GM15510 (cell line): ENCODE data around the gene CUL4B.

Source experiments
- POLR2A ChIP-seq: IDR thresholded peaks from 3 replicates; pipeline ENCODE4 v1.6.1; 2011; ENCODE audit warnings: borderline replicate concordance; ENCODE audit not compliant: insufficient read length; ENCODE audit errors: extremely low read depth

CUL4B gene

DNA sequence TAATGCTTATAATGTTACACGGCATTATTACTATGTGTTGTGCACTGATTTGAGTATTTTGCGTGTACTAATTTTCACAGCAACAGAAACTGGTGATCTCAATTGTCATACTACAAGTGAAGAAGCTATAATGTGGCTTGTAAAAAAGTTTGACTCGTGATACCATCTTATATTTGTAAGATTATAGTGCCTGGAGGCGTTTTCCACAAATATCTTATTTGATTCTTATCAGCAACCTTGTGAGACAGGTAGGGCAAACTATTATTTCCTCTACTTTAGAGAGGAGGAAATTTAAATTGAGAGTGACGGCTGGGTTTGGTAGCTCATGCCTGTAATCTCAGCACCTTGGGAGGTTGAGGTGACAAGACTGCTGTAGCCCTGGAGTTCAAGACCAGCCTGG, 4.5 kb downstream of the CUL4B start:
- no peak for TF ChIP-seq POLR2A

DNA sequence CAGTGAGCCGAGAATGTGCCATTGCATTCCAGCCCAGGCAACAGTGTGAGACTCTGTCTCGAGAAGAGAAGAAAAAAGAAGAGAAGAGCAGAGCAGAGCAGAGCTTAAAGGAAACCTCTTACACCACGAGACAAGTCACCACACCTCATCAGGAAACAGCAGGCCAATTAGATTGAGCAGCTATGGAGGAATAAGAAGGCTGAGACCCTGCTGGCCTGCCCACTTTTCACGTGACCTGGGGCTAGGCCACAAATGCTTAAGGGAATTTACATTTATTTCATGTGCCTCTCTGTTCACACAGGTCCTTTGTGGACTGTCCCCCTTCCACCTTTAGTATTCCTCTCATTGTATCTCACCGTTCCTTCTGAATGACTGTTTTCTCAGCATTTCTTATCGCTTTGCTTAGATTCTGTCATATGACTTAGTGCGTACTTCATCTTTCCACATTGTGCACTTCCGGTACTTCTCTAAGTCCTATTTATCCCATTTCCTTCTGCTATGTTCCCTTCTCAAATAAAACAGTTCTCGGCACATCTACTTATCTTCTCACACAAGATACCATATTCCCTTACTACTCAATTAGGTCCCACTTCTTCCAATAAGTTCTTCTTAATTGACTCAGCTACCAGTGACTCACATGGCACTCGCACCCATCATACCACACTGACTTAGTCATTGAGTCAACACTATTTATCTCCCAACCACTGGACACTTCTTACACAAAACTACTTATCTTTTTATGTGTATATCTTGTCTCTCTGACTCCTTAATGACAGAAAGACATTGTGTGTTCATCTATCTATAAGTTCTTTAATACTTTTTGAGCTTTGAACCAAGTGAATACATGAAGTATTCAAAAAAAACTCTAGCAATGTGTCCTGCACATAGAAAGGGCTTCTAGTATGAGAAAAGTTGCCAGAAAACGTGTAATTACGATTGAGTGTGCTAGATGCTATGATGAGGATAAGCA, 11.0 kb downstream of the CUL4B start:
- TF ChIP-seq POLR2A = no peak

DNA sequence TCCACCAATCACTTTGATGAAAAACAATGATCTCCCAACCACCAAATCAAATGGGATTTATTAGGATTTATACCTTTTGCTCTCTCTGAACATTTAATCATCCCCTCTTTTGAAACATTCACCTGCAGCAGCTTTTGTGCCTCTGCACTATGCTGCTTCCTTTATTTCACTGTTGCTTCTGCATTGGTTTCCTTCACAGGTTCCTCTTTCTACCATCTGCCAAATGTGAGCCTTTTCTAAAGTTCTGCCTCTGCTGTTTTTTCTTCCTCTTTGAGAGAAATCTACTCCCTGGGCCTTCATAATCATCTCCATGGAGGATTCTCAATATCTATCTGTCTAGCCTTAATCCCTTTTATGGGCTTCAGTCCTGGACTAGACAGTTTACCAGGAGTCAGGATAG, 24.7 kb downstream of the CUL4B start:
- no peak for TF ChIP-seq POLR2A

DNA sequence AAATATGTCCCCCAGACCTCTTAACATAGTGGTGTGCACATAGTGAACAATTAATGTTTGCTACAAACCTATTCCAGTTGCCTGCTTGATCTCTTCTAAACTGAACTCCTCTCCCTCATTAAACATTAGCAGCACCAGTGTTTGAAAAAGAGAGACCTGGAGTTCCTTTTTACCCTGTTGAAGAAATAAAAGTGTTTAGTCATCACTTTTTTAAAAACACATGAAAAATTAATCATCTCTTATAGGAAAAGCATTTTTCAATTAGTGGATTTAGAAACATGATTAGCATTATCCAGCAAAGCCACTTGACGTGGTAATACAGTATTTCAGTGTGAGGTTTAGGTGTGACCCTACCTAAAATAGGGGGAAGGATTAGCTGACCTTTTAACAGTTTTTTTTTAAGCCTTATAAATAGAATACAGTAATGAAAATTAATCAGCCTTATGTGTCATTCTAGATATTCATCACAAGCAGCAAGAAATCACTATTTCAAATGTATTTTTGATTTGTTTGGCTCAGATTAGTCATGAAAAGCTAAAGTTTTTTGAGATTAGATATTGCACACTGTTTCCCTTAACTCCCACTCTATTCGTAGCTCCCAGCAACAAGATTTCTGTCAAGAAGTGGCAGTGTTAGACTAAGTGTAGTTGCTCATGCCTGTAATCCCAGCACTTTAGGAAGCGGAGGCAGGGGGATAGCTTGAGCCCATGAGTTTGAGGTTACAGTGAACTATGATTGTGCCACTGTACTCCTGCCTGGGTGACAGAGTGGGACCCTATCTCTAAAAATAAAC, 26.2 kb downstream of the CUL4B start:
- no peak for TF ChIP-seq POLR2A

DNA sequence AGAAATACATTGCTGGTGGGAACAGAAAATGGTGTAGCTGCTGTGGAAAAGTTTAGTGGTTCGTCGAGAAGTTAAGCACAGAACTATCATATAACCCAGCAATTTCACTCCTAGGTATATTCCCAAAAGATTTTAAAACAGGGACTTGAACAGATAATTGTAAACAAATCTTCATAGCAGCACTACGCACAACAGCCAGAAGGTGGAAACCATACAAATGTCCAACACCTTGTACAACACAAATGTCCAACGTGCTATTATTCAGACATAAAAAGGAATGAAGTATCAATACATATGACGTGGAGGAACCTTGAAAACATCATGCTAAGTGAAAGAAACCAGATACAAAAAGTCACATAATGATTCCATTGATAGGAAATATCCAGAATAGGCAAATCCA, 37.9 kb downstream of the CUL4B start:
- TF ChIP-seq POLR2A = no peak

DNA sequence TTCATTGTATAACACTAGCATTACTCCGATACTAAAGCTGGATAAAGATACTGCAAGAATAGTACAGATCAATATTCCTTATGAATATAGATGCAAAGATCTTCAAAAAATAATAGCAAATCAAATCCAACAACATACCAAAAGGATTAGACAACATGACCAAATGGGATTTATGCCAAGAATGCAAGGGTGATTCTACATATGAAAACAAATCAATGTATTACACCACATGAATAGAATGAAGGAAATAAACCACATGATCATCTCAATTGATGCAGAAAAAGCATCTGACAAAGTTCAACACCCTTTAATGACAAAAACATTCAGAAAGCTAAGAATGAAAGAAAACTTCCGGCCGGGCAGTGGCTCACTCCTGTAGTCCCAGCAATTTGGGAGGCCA, 42.8 kb downstream of the CUL4B start:
- TF ChIP-seq POLR2A = no peak

DNA sequence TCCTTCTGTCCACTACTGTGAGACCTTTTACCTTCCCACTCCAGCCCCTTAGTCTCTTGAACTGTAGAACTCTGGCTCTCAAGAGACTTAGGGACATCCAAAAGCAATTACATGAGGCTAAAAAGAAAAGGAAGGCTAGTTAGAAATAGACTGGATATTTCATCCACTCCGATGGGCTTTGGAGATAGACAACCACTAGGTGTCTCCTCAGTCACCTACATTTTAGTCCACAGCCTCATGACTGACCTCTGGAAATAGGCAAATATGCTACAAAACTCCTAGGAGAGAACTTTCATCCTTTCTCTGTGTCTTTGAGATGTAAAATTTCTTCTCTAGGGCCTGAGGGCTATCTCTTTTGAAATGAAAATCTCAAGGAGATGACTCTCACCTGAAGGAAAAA, 46.5 kb downstream of the CUL4B start:
- TF ChIP-seq POLR2A = no peak

DNA sequence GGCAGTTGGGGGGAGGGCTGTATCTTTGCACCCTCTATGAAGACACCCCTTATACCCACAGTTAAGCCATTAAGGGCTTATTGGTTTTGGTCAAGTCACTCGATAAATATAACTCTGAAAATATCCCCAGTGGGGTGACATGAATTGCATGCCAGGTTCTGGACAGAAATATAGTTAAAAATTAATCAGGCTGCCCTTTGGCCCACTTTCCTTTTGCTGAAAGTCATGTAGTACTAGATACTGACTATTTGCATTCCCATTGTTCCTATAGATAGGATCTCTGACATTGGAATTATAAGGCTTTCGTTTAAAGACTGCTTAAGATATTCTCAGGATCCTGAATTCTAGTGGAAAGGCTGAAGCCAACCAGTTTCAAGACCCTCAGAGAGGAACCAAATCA, 48.1 kb downstream of the CUL4B start:
- no peak for TF ChIP-seq POLR2A

DNA sequence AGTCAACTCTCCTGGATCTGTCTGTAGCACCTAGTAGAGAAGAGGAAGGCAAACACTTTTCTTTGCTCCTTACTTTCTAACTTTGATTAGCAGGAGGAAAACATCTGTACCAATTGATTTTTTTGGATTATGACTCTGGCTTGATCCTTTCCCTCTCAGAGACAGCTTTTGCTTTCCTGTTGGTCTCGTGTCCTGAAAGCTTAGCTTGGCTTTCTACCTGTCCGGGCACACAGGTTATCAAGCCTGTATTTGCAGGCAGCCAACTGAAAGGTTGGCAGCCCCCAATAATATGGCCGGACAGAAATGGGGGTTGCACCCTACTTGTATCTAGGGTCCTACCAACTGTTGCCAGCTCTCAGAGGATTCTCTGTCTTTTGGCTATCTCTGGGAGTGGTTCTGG, 48.5 kb downstream of the CUL4B start:
- TF ChIP-seq POLR2A = no peak

DNA sequence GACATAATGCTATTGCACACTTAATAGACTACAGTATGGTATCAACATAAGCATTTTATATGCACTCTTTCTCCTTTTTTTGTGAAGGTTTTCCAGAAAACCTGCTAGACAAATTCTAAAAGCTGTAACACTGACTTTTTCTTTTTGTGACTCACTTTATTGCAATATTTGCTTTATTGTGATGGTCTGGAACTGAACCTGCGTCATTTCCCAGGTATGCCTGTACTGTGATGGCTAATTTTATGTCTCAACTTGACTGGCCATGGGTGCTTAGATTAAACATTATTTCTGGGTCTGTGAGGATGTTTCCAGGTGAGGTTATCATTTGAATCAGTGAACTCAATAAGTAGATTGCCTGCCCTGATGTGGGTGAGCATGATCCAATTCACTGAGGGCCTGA, 56.2 kb downstream of the CUL4B start:
- no peak for TF ChIP-seq POLR2A

DNA sequence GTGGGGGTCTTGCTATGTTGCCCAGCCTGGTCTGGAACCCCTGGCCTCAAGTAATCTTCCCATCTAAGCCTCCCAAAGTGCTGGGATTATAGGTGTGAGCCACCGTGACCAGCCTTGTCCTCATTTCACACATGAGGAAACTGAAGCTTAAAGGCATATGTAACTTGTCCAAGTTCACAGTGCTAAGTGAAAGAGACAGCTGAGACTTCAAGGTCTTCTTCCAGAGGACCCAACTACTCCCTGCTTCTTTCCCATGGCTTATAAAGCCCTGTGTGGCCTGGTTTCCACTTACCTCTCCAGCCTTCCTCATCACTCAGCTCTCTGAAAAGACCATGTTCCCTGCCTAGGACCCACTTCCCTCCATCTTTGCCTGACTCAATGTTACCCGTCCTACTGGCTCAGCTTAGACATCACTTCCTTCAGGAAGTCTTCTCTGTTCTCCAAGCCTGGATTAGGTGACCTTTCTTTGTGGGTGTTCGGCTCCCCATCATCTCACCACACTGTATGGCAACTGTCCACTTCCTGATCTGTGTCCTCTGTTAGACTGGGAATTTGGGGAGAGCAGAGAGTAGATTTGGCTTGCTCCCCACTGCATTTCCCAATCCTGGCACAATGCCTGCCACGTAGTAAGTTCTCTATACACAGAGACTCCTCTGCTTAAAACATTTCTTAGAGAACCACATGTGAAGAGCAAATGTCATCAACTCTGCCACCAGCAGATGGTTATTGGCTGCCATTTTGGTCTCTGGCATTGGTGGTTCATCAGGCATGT, 61.3 kb downstream of the CUL4B start:
- TF ChIP-seq POLR2A = no peak

DNA sequence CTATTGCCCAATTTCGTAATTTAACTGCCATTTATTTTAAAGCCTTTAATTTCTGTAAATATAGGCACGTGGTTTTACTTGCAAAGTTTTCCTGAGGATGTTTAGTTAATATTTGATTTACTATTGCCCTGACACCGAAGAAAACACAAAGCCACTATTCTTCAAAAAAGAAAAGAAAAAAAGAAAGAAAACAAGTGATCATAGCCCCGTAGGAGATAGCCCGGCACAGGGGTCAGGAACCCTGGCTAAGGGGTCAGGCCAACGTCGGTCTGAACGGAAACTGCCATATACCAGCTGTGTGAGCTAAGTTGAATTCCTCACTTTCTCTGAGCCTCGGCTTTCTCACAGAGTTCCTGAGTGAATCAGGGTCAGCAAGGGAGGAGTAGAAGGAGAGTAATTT, 74.0 kb downstream of the CUL4B start:
- no peak for TF ChIP-seq POLR2A

DNA sequence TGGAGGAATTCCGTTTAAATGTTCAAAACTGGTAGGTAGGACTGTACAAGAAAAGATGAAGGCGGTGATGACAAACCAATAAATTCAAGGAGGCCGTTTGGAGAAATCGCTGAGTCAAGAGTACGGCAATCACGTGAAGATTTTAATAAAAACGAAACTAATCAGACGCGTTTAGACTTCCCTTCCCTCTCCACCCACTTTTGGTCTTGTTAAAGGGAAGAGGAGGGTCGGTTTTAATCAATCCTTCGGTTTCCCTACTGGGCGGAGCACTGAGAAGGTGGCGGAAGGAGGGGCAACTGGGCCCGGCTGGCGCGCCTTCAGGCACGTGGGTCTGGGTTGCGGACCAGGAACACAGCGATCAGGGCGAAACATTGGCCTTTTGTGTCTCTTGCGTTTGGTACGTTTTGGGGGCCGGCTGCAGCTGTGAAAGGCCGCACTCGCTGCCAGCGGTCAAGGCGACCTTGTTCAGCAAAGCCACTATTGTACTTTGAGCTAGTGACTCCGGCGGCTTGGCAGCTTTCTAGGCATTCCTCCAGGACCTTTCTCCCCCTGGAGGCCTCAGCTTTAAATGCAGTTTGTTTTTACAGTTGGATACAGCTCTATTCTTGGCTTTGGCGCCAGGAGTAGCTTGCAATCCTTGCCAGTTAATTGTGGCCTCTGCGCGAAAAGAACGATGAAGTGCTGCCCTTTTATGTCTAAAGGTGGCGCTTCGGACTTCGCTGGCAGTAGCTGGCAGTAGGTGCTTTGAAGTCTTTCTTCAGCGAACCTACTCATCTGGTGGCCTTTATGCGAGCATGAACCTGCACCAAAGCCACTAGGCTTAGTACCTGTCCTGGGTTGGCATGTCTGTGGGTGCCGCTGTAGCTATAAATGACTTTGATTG, 74.9 kb downstream of the CUL4B start:
- TF ChIP-seq POLR2A = peak; percentile 21

DNA sequence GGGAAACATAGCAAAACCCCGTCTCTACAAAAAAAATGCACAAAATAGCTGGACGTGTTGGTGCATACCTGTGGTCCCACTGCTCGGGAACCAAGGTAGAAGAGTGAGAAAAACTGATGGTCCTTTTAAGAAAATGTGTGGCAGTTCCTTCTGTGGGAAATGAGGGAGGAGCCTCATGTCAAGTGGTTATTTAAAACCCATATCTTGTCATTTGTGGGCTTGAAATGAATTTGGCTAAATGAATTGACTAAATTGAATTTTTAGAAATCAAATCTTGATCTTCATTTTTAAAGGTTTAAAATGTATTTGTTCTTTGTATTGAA, 75.5 kb downstream of the CUL4B start:
- no peak for TF ChIP-seq POLR2A

DNA sequence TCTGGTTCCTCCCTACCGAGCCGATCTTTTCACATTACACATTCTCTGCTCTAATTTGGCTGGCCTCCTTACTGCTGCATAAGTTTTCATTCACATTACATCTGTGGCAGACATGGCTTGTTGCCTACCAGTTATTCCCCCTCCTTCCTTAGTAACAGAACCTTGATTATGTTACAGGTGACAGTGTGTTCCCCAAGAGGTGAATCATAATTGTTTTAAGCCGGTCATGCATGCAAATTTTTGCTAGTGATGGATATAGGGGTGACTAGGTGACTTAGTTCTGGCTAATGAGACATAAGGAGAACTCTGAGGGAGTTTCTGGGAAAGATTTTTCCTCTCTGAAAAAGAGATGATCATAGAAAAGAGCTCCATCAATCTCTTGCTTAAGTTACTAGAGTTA, 83.3 kb downstream of the CUL4B start:
- TF ChIP-seq POLR2A = no peak

DNA sequence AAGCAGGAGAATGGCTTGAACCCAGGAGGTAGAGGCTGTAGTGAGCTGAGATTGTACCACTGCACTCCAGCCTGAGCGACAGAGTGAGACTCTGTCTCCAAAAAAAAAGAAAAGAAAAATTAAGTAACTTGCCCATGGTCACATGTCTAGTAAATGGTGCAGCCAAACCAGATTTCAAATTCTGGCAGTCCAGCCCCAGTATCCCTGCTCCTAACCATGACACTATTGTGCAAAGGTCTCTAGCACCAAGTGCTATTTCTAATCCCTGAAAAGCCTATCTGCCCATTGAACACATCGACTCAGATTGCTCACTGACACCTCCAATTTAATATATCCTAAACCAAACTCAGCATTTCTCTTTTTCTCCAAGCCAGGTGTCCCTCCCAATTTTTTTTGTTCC, 84.0 kb downstream of the CUL4B start:
- TF ChIP-seq POLR2A = no peak
